GM03348 (cell line): ENCODE results near the gene APOB.

Experiments used
- DNase-seq: peaks from one replicate; pipeline ENCODE4 v3.0.0; 2012; ENCODE audit warnings: low spot score

Gene APOB

DNA sequence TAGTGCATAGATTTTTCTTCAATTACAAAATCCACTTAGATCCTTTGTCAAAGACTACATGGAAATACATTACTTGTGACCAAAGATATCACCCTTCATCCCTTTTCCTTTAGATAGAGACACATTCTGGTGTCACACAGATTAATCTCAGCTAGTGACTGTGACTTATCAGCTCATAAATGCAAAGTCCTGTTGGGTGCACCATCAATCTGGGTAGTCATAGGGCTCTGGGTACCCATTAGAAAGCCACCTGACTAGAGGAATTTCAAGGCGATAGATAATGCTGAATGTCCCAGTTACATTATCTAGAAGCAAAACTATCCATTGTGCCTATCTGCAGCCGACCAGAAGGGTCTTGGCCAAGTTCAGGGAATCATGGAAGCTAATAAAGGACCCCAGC is 2.6 kb upstream of the APOB start:
- DNase-seq: no peak

DNA sequence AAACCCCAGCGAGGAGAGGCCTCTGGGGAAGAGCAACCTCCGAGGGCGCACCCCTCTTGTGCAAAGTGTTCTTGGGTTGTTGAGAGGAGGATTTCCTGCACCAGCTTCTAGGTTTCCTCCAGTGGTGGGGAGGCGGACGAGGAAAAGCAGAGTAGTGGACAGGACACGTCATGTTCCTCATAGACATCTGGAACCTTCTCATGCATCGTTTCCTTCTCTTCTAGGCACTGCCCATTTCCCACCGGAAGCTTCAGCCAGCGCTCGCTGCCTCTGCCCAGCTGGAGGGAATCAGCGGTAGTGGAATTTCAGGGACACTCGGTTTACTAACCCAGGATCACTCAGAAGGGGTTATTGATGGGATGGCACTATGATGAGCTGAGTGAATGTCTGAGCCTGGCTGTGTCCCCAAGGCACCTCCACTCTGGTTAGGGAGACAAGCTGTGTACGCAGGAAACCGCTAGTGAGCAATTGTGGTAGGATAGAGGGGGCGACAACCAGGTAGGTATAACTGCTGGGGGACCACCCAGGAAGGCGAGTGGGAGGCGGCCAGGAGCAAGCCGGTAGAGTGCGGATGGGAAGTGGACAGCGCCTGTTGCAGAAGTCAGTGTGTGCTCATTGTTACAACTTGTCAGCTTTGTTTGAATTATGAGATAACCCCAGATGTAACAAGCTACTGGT is 960 bp upstream of the APOB start:
- no peak for DNase-seq

DNA sequence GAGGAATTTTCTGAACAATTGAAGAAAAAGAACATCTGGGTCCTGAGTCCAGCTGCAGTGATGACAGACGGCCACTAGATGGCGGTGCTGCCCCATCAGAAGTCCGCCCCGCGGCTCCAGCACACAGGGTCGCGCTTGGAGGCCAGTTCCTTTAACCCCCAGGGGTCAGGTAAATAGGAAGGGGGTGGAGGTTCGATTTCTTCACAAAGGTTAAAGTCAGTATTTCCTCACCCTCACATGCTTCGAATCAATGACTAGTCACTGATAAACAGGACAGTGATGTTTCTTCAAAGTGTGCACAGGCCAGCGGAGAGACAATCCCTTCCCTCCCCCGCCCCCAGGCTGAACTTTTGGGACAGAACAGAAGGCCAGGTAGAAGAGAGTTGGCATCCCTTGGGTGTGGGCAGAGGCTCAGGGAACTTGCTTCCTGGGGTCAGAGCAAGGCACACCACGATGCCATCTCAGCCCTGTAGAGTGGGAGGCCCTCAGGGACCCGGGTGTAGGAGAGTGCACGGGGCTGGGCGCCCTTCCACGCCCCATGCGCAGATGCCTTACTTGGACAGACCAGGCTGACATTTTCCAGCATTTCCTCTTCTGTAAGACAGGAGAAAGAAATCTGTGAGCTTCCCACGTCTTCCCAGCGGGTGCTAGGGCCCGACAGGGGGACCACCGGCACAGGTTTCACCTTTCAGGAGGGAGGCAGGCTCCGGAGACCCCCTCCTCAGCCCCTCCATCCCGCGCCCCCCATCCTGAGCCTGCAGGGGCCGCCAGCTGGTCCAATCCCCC is 722 bp downstream of the APOB start:
- peak; percentile 86 for DNase-seq

DNA sequence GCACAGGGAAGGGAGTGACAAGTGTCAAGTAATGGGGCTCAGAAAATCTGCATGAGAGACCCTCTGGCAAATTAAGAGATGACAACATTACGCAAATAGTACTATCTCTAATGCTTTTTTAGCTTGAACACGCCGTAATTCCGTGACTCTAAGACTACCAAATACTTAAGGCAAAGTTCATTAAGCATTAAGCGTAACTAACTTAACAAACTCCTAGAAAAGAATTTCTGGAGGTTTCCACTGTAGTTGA is 1.2 kb downstream of the APOB start:
- no peak for DNase-seq

DNA sequence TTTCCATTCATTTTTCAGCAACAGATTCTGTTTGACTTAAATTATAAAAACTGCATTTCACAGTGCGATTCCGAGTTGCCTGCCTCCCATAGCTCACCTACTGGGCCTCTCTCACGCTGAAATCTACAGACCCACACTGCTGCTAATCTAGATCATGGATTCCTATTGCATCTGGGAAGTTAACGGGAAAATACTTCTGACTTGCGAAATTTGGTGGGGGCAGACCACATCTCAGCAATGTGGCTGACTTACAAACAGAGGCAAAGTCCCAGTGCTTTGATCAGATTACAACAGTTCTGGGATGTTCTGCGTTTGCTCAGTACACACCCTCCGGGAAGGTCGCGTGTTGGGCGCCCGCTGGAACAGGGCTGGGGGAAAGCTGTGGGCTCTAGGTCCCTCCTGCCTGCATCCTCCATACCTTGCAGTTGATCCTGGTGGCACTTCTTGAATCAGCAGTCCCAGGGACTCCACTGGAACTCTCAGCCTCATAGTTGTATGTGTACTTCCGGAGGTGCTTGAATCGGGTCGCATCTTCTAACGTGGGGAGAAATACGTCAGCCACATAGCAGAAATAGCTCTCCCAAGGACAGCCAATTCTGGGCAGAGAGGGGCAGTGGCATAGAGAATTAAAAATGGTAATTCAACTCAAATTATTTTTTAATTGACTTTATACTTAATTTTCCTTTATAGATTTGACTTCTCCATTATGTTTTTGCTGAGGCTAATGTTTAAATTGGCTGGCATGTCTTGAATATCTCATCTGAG is 1.7 kb downstream of the APOB start:
- no peak for DNase-seq

DNA sequence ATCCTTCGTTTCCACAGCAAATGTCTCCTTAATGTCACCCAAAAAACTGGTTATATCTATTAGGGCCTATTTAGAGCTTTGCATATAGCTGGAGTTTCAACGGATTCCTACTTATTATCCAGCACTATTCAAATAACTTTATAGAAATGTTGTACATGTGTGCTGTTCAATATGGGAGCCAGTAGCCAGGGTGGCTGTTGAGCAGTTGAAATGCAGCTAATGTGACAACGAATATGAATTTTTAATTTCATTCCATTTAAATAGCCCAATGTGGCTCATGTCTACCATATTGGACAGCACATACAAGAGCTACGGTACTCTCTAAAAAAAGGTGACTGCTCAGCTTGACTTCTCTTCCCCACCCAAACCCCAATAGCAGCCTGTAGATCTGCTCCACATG is 2.4 kb downstream of the APOB start:
- DNase-seq: no peak

DNA sequence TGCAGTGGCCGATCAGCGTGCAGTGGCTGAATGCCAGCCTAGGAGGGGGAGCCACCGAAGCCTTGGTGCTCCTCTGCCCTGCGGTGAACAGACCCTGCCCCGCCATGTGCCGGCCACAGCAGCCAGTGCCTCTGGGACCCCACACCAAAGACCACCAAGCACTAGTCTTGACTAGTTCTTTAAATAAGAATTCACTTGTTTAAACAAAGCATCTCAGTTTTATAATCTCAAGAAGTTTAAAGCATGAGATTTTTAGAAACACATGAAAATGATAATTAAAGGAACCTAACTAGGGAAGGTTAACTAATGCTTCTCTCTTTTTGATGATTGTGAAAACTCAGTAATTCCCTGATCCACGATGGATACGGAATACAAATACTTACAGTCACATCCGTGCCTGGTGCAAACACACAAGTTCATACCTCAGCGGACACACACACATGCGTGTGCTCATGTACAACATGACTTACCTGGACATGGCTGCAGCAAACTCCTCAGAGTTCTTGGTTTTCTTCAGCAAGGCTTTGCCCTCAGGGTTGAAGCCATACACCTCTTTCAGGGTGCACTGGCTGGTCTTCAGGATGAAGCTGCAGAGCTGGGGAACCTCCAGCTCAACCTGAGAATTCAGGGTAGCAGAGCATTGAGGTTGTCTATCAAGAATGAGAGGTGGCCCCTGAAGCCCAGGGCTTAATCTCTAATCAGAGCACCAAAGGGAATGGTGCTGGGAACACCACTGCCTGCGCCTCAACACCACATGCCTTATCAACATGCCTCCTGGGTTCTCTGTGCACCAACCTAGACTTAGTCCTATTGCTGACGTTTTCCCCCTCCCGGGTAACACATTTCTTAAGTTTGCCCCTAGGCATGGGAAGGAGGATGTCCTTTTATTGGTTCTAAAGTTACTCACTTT is 3.1 kb downstream of the APOB start:
- no peak for DNase-seq

DNA sequence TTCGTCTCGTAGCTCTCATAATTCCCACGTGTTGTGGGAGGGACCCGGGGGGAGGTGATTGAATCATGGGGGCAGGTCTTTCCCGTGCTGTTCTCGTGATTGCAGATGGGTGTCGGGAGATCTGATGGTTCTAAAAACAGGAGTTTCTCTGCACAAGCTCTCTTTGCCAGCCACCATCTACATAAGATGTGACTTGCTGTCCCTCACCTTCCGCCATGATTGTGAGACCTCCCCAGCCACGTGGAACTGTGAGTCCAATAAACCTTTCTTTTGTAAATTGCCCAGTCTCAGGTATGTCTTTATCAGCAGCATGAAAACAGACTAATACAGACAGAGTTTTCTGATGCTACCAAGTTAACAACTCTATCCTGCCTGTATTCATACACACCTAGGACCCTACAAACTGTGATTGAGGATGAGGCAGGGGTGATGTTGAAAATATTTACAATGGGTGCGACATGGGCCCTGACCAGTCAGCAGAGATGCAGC is 3.9 kb downstream of the APOB start:
- no peak for DNase-seq

DNA sequence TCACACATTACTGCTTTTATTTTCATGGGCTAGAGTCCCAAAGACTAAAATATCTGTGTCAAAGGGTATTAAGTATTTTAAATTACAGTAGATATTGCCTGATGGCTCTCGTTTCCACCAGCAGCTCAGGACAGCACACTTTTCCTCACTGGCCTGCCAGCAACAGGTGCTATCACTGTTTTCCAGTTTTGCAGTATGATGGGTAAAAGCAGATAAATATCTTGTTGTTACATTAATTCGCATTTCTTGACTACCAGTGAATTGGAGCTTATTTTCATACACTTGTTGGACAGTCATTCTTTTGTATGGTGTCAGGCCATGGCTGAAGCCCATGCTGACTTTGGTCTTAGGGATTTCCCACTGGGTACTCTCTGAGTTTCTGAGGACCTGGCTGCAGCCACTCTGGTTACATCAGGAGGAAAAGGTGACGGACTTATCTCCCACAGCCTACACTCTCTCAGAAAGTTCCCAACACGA is 4.8 kb downstream of the APOB start:
- DNase-seq: no peak

DNA sequence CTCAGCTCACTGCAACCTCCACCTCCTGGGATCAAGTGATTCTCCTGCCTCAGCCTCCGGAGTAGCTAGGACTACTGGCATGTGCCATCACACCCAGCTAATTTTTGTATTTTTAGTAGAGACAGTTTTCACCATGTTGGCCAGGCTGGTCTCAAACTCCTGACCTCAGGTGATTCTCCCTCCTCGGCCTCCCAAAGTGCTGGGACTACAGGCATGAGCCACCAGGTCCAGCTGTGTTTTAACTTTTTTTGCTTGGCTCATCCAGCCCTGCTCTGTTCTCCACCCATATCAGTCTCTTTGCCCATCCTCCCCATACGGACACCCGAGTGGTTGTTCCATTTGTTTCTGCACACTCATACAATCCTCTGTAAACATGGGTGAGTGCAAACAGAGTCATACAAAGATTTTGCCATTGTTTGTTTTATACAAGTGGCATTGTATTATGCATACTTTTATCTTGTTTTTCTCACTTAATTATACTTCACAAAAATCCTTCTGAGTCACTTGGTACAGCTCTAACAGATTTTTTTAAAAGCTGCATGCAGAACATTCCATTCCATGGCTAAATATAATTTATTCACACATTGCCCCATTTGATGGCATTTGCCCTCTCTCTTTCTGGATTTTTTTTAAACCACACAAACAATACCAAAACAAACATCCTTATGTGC is 5.3 kb downstream of the APOB start:
- no peak for DNase-seq

DNA sequence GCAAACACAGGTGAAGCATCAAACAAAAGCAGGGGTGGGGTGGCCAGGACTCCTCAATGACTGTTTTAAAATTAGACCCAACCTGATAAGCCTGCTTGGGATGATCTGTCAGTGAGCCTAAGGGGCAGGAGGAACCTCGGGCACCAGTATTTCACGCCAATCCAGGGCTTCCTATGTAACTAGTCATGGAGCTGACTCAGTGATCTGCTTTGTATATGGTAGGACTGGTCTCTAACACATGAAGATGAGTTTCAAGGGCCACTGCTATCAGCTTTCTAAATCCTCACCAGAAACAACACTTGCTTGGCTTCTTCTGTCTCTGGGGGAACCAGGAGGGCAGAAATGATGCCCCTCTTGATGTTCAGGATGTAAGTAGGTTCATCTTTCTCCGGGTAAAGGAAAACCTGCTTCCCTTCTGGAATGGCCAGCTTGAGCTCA is 6.2 kb downstream of the APOB start:
- no peak for DNase-seq

DNA sequence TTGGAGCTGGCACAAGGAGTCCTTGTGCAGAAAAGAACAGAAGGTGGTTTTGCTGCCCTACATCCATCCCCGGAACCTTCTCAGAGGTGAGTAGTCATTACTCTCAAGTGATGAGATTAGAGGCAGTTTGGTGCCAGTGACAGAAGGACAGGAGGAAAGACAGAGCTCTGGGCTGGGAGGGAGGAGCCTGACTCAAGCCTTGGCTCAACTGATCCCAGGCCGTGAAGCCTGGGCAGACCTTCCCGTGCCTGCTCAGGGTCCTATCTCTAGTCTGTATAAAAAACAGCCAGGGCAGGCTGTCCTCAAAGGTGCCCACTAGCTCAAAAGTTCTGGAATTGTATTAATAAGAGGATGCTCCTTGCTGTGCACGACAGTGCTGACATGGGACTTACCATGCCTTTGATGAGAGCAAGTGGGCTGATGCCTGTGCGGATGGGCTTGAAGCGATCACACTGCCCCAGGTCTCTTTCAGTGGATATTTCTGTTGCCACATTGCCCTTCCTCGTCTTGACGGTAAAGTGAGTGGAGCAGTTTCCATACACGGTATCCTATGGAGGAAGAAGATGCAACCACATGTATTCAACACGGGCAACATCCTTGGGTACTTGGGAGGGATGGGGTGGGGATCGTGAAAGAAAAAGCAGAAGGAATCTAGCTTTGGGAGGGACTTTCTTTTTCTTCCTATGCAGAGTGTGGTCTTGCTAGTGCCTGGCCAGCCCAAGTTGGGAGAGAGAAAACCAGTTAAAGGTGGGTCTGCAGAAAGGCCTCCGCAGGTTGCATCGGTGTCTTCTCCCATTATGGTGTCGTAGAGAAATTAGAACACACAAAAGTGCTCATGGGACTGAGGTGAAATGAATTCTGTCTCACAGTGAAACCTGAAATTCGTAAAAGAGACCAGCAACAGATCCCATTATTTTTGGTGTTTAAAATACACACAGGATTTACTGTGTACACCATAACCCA is 6.9 kb downstream of the APOB start:
- no peak for DNase-seq

DNA sequence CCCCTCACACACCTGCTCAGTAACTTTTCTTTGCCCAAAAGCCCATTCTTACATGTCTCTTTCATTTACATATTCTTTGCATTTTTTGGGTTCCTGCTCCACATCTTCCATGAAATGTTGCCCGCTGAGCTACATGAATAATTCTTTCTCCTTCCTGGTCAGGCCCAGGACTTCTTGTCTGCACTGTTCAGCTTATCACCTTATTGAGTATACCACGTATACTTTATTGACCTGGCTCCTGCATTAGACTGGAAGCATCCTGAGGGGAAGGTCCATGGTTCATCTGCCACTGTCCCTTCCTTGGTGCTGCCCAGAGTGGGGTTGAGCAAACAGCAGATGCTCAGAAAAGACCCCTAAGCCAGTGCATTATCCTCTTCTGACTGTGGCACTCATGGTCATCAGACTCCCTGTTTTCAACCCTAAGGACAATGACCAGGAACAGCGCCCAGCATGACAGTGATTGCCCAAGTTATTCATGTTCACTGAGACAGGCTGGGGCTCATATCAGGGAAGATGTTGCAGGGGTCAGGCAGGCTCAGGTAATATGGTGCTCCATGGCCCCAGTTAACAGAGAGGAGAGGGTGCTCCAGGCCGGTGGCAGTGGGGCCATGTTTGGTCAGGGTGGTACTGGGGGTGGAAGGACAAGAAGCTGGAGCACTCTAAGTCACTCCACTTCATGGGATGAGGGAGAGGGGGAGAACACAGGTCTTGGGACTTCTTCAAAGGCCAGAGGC is 7.7 kb downstream of the APOB start:
- no peak for DNase-seq

DNA sequence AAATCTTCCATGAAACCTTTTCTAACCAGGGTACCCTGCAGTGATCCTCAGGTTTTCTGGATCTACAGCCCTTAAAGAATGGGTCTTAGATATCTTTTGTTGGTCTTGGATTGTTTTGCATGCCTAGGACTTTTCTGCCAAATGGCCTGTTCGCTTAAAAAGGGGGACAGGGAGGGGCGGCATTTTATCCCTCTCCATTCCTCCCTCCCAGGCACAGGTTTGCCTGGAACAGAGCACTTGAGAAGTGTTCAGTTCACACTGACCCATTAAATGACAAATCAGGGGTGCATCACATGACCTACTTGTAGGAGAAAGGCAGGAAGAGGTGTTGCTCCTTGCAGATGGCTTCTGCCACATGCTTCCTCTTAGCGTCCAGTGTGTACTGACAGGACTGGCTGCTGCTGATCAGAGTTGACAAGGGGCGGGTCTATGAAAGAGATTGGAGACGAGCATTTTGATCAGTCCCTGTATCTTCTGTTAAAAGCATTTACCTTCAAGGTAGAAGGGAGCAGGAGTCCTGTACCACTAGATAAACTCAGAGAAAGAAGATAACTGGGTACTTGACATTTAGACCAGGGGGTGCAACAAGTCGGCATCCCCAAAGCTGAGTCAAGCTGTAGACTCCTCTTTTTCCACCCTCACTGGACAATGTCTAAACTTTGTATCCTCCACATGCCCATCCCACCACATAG is 8.4 kb downstream of the APOB start:
- DNase-seq: no peak

DNA sequence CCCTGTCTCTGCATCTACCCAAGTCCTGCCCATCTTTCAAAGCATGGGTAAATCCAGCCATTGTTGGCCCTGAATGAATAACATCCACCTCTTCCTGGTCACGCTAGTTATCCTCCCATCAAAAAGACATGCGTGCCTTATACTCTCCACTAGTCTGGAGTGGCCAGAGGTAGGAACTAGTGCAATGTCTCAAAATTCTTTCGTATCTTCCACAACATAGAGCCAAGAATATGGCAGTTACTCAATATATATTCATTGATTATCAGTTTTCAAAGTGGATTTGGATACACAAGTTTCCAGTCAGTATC is 8.9 kb downstream of the APOB start:
- no peak for DNase-seq

DNA sequence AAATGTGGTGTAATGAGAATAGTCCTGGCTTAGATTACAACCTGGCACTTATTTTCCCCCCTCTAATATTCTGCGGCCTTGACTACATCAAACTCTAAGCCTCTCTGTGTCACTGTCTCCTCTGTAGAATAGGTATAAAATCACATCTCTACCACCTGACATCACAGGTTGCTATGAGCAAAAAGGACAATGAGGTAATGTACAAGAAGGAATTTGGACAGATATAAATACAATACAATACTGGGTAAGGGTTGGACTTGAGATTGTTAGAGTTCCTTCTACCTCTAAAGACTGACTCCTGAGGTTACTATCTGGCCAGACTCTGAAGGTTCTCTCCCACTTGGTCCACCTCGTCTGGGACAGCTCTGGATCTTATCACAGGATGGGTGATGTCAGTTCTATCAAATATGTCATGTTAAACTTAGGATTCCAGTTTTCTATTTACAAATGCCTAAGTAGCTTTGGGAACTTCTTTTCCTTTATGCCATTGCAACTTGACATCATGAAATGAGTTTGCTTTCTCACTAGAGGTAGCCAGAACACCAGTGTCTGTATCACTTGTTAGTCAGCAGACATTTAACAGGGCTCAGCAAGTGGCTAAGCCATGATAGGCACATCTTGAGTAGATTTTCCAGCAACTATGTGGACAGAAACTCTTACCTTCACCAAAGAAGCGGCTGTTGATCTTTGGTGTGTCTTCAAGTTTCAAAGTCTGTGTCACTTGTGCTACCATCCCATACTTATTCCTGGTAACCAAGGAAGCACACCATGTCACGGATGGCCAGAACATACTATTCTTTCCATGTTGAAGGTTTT is 9.5 kb downstream of the APOB start:
- no peak for DNase-seq

DNA sequence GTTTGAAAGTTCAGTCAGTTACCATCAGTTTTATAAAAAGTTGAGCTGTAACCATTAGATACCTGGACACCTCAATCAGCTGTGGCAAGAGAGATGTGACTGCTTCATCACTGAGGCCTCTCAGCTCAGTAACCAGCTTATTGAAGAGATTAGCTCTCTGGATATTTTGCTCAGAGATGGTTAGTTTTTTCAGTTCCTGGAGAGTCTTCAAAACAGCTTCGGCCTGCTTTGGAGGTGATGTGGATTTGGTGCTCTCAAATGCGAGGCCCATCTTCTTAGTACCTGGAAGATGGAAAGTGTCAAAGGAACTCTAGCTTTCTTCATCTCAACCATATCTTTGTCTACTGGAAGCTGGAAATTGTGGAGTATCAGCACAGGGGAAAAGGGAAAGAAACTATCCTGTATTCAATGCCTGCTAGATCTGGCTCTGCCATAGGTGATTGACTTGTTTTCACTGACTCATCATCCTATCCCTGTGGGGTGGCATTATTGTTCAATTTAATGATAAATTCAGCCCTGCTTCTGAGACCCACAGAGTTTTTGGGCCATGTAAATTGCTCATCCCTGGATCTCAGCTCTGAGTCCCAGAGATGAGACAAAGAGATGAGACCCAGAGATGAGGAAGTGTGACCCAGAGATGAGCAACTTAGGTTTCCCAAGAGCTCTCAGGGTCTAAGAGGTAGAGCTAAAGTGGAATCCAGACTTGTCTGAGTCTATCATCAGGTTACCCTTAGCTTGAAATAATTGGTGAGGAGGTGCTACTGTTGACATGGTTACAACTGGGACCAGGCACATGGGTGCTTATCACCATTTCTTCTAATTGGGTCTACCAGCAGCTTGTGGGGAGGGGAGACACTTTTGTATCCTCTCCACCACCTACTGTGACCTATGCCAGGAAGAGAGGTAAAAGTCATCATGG is 10.4 kb downstream of the APOB start:
- DNase-seq: no peak
